HCT116 (cell line): ENCODE data around the gene DENND6A. TPM values are rescaled to one million over a fixed set of nuclear protein-coding genes. Genes with fewer than 3 reads are reported as not detected.

Source experiments
- ATAC-seq: fragments of 200-7000 bp; cut with Tn5 transposase; 2 replicates; pipeline ENCODE4 v1.9.1; 2020; ENCODE audit warnings: mild to moderate bottlenecking, moderate library complexity
- BruUV-seq: library from RNA; stranded (reverse); fragments of 400-500 nt; replicated peaks from 2 replicates; lab custom pipeline; 2021; lab: Mats Ljungman, UMichigan
- CTCF ChIA-PET: fragments of 300-600 bp; sonication (Branson Sonifier 250); formaldehyde crosslinking; loops from one replicate; lab custom pipeline; 2021; ENCODE audit warnings: antibody characterized with exemption; lab: Charles Lee
- POLR2A ChIA-PET: fragments of 300-600, 350-600 bp; sonication (Branson Sonifier 250); formaldehyde crosslinking; loops from one replicate; lab custom pipeline; 2021; ENCODE audit warnings: antibody characterized with exemption; lab: Charles Lee
- RAD21 ChIA-PET, 2 experiments: fragments of 300-600 bp; sonication (Branson Sonifier 250); formaldehyde crosslinking; loops; one replicate each; lab custom pipeline; 2023; ENCODE audit warnings: low total read pairs in 2 of 2; ENCODE audit not compliant: uncharacterized antibody in 2 of 2, unreplicated experiment in 2 of 2, low non-redundant PET in 1 of 2; lab: Charles Lee
- DNase-seq: peaks from one replicate; pipeline ENCODE4 v3.0.0-alpha.2; 2010; ENCODE audit warnings: low read depth, low spot score
- H2AFZ ChIP-seq: fragments of 200-600 bp; shearing (Covaris generic), sonication (generic); 2 replicates; pipeline ENCODE4 v1.6.1; 2017; ENCODE audit warnings: low read depth, mixed run types, mixed read lengths, antibody characterized with exemption, low read length; ENCODE audit not compliant: poor library complexity, severe bottlenecking
- H3K27ac ChIP-seq: 2 replicates; pipeline ENCODE4 v1.5.1; 2012; ENCODE audit warnings: low read depth, low read length
- H3K27me3 ChIP-seq: fragments of 200-600 bp; sonication (generic); 2 replicates; pipeline ENCODE4 v1.6.1; 2016; ENCODE audit warnings: mixed run types, low read length, mixed read lengths; ENCODE audit not compliant: insufficient read depth
- H3K36me3 ChIP-seq, 2 experiments: fragments of 200-500 bp in 1 of 2; fragments of 200-600 bp in 1 of 2; sonication (Bioruptor generic) in 1 of 2; sonication (generic) in 1 of 2; 2 replicates each; pipeline versions ENCODE4 v1.5.1 to v1.6.1; 2014 to 2016; ENCODE audit warnings: low read length in 2 of 2, inconsistent platforms in 1 of 2, mixed read lengths in 1 of 2, mixed run types in 1 of 2; ENCODE audit not compliant: insufficient read depth in 2 of 2, control insufficient read depth in 1 of 2
- H3K4me1 ChIP-seq, 2 experiments: fragments of 200-600 bp in 1 of 2; sonication (generic) in 1 of 2; 2 replicates each; pipeline versions ENCODE4 v1.5.1 to v1.6.1; 2012 to 2017; ENCODE audit warnings: low read length in 2 of 2, inconsistent platforms in 1 of 2, mild to moderate bottlenecking in 1 of 2, mixed read lengths in 1 of 2, mixed run types in 1 of 2, moderate library complexity in 1 of 2; ENCODE audit not compliant: insufficient read depth in 2 of 2, control insufficient read depth in 1 of 2
- H3K4me2 ChIP-seq: fragments of 200-600 bp; sonication (generic); 2 replicates; pipeline ENCODE4 v1.6.1; 2017; ENCODE audit warnings: mixed run types, low read length, mixed read lengths
- H3K4me3 ChIP-seq, 2 experiments: fragments of 200-600 bp in 1 of 2; sonication (generic) in 1 of 2; replicated peaks in 1 of 2; 2 replicates each; pipeline ENCODE4 v1.5.1; 2011 to 2016; ENCODE audit warnings: low read length in 2 of 2, control low read depth in 1 of 2, low read depth in 1 of 2, mild to moderate bottlenecking in 1 of 2, mixed read lengths in 1 of 2, mixed run types in 1 of 2
- H3K79me2 ChIP-seq: fragments of 200-600 bp; sonication (generic); 2 replicates; pipeline ENCODE4 v1.6.1; 2017; ENCODE audit warnings: mild to moderate bottlenecking, mixed run types, low read length, moderate library complexity, mixed read lengths; ENCODE audit not compliant: insufficient read depth
- H3K9ac ChIP-seq: fragments of 200-600 bp; sonication (generic); 2 replicates; pipeline ENCODE4 v1.6.1; 2016; ENCODE audit warnings: low read length, mixed read lengths
- H3K9me2 ChIP-seq: fragments of 200-600 bp; sonication (generic), shearing (Covaris generic); 2 replicates; pipeline ENCODE4 v1.6.1; 2017; ENCODE audit warnings: mixed run types, mild to moderate bottlenecking, moderate library complexity; ENCODE audit not compliant: insufficient read depth
- H3K9me3 ChIP-seq, 2 experiments: fragments of 200-500 bp in 1 of 2; fragments of 200-600 bp in 1 of 2; sonication (Bioruptor generic) in 1 of 2; sonication (generic) in 1 of 2; 2 replicates each; pipeline ENCODE4 v1.6.1; 2014 to 2017; ENCODE audit warnings: low read length in 2 of 2, mixed read lengths in 2 of 2, inconsistent platforms in 1 of 2, low read depth in 1 of 2, mild to moderate bottlenecking in 1 of 2, mixed run types in 1 of 2, moderate library complexity in 1 of 2; ENCODE audit not compliant: control insufficient read depth in 1 of 2, insufficient read depth in 1 of 2
- H4K20me1 ChIP-seq: fragments of 200-600 bp; sonication (generic), shearing (Covaris generic); 2 replicates; pipeline ENCODE4 v1.6.1; 2017; ENCODE audit warnings: mixed run types, mild to moderate bottlenecking, moderate library complexity; ENCODE audit not compliant: insufficient read depth
- ATF3 ChIP-seq: IDR thresholded peaks from 2 replicates; pipeline ENCODE4 v1.6.1; 2012
- CBX3 ChIP-seq: IDR thresholded peaks from 2 replicates; pipeline ENCODE4 v1.6.1; 2012; ENCODE audit warnings: low read depth
- EZH2phosphoT487 ChIP-seq: fragments of 200-600 bp; IDR thresholded peaks from 2 replicates; pipeline ENCODE4 v1.6.1; 2018; ENCODE audit warnings: antibody characterized with exemption, borderline replicate concordance
- MAX ChIP-seq: IDR thresholded peaks from 2 replicates; pipeline ENCODE4 v1.6.1; 2012
- POLR2A ChIP-seq: IDR thresholded peaks from 2 replicates; pipeline ENCODE4 v1.7.0; 2011; ENCODE audit warnings: borderline replicate concordance; ENCODE audit not compliant: insufficient read depth, insufficient read length; ENCODE audit errors: extremely low read depth
- RAD21 ChIP-seq: IDR thresholded peaks from 2 replicates; pipeline ENCODE4 v1.6.1; 2012; ENCODE audit warnings: low read depth, mild to moderate bottlenecking
- REST ChIP-seq: IDR thresholded peaks from 2 replicates; pipeline ENCODE4 v1.6.1; 2012; ENCODE audit warnings: low read depth
- YY1 ChIP-seq: IDR thresholded peaks from 2 replicates; pipeline ENCODE4 v1.6.1; 2011; ENCODE audit warnings: low read length, low read depth, moderate library complexity, mild to moderate bottlenecking; ENCODE audit not compliant: insufficient replicate concordance; ENCODE audit errors: extremely low read depth
- intact Hi-C: fragments of 100-400 bp; cut with micrococcal nuclease; formaldehyde crosslinking; loops from 2 replicates; pipeline ENCODE4 v1.10.0; 2022
- total RNA-seq: library from RNA; stranded (reverse); gene quantifications from one replicate; pipeline ENCODE4 v1.2.1, GENCODE V29; 2021; ENCODE audit not compliant: unreplicated experiment

The DENND6A gene
- total RNA-seq, 1 experiment from 2014 or later: 22.3 TPM

GRCh38 chr3:57696801-57697321, 4.0 kb upstream of the DENND6A start:
- intact Hi-C loops: no loop called here
- CTCF ChIA-PET: no interaction called here
- H3K36me3 ChIP-seq: no peaks in the 10 kb centered on the region
- ATAC-seq (no peak), DNase-seq (no peak)
- no peak overlapping the region for H3K4me2 ChIP-seq
- H3K9ac ChIP-seq: no peak overlapping the region
- H3K79me2 ChIP-seq: peaks cover 6% of the 10 kb centered on the region
- H4K20me1 ChIP-seq: no peaks in the 10 kb centered on the region
- TF ChIP-seq POLR2A (no peak), ATF3 (no peak), REST (no peak), EZH2phosphoT487 (no peak), CBX3 (no peak), MAX (no peak), RAD21 (no peak), YY1 (no peak)
- H3K27me3 ChIP-seq: no peaks in the 10 kb centered on the region
- H3K9me2 ChIP-seq: no peaks in the 10 kb centered on the region
- H3K4me3 ChIP-seq: no peak overlapping the region
- H3K9me3 ChIP-seq: no peaks in the 10 kb centered on the region
- BruUV-seq: no TSS peak
- H3K27ac ChIP-seq: no peak overlapping the region
- H2AFZ ChIP-seq: no peak overlapping the region
- POLR2A ChIA-PET: no interaction called here
- H3K4me1 ChIP-seq: peaks cover 0 to 15% of the 10 kb centered on the region in 2 experiments; a peak in 2 of 4 replicates
- RAD21 ChIA-PET: no interaction called here
